ENCODE data around the gene ST7.

The ST7 gene

GRCh38 chr7:117271566-117271965 is 318.3 kb downstream of the ST7 start:
- DNase-seq (ENCODE audit: low read depth, low spot score), result no peak

- no peak for DNase-seq (ENCODE audit: low read depth, low spot score)
These were observed 318.9 kb downstream of the ST7 start for GRCh38 chr7:117272017-117272759.

- DNase-seq (ENCODE audit: low read depth, low spot score), result no peak
These were observed 320.0 kb downstream of the ST7 start for GRCh38 chr7:117273325-117273724.

- DNase-seq (ENCODE audit: low read depth, low spot score), result no peak
These were observed 320.5 kb downstream of the ST7 start for GRCh38 chr7:117273814-117274225.

- DNase-seq (ENCODE audit: low read depth, low spot score), result no peak
These were observed 321.6 kb downstream of the ST7 start for GRCh38 chr7:117274951-117275350.

GRCh38 chr7:117277576-117277975 is 324.3 kb downstream of the ST7 start:
- no peak for DNase-seq (ENCODE audit: low read depth, low spot score)

- no peak for DNase-seq (ENCODE audit: low read depth, low spot score)
These were observed 324.7 kb downstream of the ST7 start for GRCh38 chr7:117278040-117278439.

- DNase-seq (ENCODE audit: low read depth, low spot score), result no peak
These were observed 325.9 kb downstream of the ST7 start for GRCh38 chr7:117279203-117279602.
